ENCODE measurements around the gene PYGO2. TPM values are rescaled to one million over a fixed set of nuclear protein-coding genes. Genes with fewer than 3 reads are reported as not detected.

PYGO2 gene
- polyA plus RNA-seq, 1 donor (not counting 4 experiments of a cell fraction or from before 2014, with no cell fraction given), result 15.1 TPM

- FAIRE-seq, result peak; percentile 20
- H3K4me2 ChIP-seq (ENCODE audit: control insufficient read depth, extremely low read depth, insufficient read depth, low read depth, low read length), result peak overlapping the region; percentile 58
- TF ChIP-seq CTCF (optimal IDR thresholded peaks at IDR 0.05 in 1 of 3, IDR thresholded peaks at IDR 0.05 in 1 of 3, conservative IDR thresholded peaks at IDR 0.05 in 1 of 3; ENCODE audit: extremely low read depth in 1 of 3, insufficient read depth in 2 of 3, low read length in 3 of 3) (peak in 2 of 3 experiments; percentile 91 to 93), EZH2 (IDR thresholded peaks at IDR 0.05; ENCODE audit: low read length) (no peak)
- peak overlapping the region in 1 of 3 experiments; percentile 38 for H3K4me3 ChIP-seq (ENCODE audit: control insufficient read depth in 2 of 3, extremely low read depth in 1 of 3, insufficient read depth in 2 of 3, low read depth in 1 of 3, low read length in 3 of 3)
- H2AFZ ChIP-seq (ENCODE audit: control insufficient read depth, low read length), result peak overlapping the region; percentile 46
- DNase-seq (ENCODE audit: low read depth, low spot score), result no peak
- peaks cover 12% of the 10 kb centered on the region for H3K79me2 ChIP-seq (ENCODE audit: control insufficient read depth, insufficient read depth, low read length)
- H4K20me1 ChIP-seq (ENCODE audit: control insufficient read depth, extremely low read depth, insufficient read depth, low read length), result no peaks in the 10 kb centered on the region
- dilution Hi-C loops (cut with MboI; ENCODE audit: extremely low pct_ligation_motif_present, low sequenced_read_pairs), result no loop called here
- H3K27ac ChIP-seq (ENCODE audit: control insufficient read depth, insufficient read depth, low read length), result no peak overlapping the region
- peaks cover 14% of the 10 kb centered on the region for H3K4me1 ChIP-seq (ENCODE audit: control insufficient read depth, extremely low read depth, insufficient read depth, low read length)
- no peaks in the 10 kb centered on the region for H3K36me3 ChIP-seq (ENCODE audit: control insufficient read depth in 2 of 2, extremely low read depth in 1 of 2, insufficient read depth in 2 of 2, low read length in 2 of 2)
- no peaks in the 10 kb centered on the region for H3K27me3 ChIP-seq (ENCODE audit: control insufficient read depth, extremely low read depth, insufficient read depth, low read length)
- H3K9me3 ChIP-seq (ENCODE audit: control insufficient read depth, low read depth, low read length), result no peaks in the 10 kb centered on the region
- no peak overlapping the region for H3K9ac ChIP-seq (ENCODE audit: control insufficient read depth, extremely low read depth, insufficient read depth, low read length)
- H3K9me1 ChIP-seq (ENCODE audit: control insufficient read depth, extremely low read depth, insufficient read depth, low read length), result no peaks in the 10 kb centered on the region
These were observed 37.4 kb upstream of the PYGO2 start for GRCh38 chr1:154998818-154999570.

- Histone ChIP-seq H3K4me3 (ENCODE audit: control insufficient read depth in 2 of 3, extremely low read depth in 1 of 3, insufficient read depth in 2 of 3, low read depth in 1 of 3, low read length in 3 of 3) (no peak overlapping the region), H3K79me2 (ENCODE audit: control insufficient read depth, insufficient read depth, low read length) (peaks cover 7% of the 10 kb centered on the region), H3K27ac (ENCODE audit: control insufficient read depth, insufficient read depth, low read length) (no peak overlapping the region), H4K20me1 (ENCODE audit: control insufficient read depth, extremely low read depth, insufficient read depth, low read length) (no peaks in the 10 kb centered on the region), H3K4me1 (ENCODE audit: control insufficient read depth, extremely low read depth, insufficient read depth, low read length) (peaks cover 14% of the 10 kb centered on the region), H3K27me3 (ENCODE audit: control insufficient read depth, extremely low read depth, insufficient read depth, low read length) (no peaks in the 10 kb centered on the region), H3K4me2 (ENCODE audit: control insufficient read depth, extremely low read depth, insufficient read depth, low read depth, low read length) (no peak overlapping the region), H3K9ac (ENCODE audit: control insufficient read depth, extremely low read depth, insufficient read depth, low read length) (no peak overlapping the region), H2AFZ (ENCODE audit: control insufficient read depth, low read length) (no peak overlapping the region), H3K9me3 (ENCODE audit: control insufficient read depth, low read depth, low read length) (no peaks in the 10 kb centered on the region), H3K36me3 (ENCODE audit: control insufficient read depth in 2 of 2, extremely low read depth in 1 of 2, insufficient read depth in 2 of 2, low read length in 2 of 2) (no peaks in the 10 kb centered on the region), H3K9me1 (ENCODE audit: control insufficient read depth, extremely low read depth, insufficient read depth, low read length) (no peaks in the 10 kb centered on the region)
- FAIRE-seq, result no peak
- no peak for DNase-seq (ENCODE audit: low read depth, low spot score)
- dilution Hi-C loops (cut with MboI; ENCODE audit: extremely low pct_ligation_motif_present, low sequenced_read_pairs), result no loop called here
- TF ChIP-seq CTCF (optimal IDR thresholded peaks at IDR 0.05 in 1 of 3, IDR thresholded peaks at IDR 0.05 in 1 of 3, conservative IDR thresholded peaks at IDR 0.05 in 1 of 3; ENCODE audit: extremely low read depth in 1 of 3, insufficient read depth in 2 of 3, low read length in 3 of 3) (peak in 1 of 3 experiments; percentile 14), EZH2 (IDR thresholded peaks at IDR 0.05; ENCODE audit: low read length) (no peak)
These were observed 36.7 kb upstream of the PYGO2 start for GRCh38 chr1:154998201-154998780.
